ENCODE measurements around the gene GALNT7.

The GALNT7 gene

DNA sequence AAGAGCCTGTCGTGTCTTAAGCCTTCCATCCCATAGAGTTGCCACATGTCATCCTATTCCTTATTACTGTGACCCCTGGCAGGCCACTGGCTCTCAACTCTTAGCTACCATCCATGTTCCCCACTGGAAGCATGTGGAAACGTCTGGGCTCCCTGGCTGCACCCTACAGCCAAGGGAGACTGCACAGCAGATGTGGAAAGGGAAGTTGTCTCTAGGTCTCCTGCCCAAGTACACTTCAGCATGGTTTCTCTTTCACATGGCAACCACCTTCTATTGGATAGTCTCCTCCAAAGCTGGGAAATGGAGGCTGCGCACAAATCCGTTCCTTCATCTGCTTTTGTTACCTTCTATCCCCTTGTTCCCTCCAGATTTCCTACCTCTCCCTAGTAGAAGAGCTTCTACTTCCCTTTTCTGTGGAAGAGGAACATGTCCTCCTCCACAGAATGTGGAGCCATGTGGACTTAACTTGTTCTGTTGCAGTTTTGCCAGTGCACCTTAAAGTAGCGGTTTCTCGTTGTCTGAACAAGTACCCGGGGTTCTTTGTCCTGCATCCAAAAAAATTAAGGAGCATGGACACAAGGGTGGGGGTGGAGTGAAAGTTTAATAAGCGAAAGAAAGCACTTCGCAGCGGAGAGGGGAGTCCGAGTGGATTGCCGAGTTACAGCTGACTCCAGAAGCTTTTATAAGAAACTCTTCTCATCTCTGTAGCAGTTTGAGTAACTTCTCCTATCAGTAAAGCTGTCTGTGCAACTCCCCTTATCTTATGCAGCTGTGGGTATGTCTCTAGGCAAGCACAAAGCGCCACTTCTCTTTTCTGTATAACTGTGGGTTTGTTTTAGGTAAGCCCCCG lies 113.0 kb downstream of the GALNT7 start:
- H3K4me3 Mint-ChIP-seq: no peak overlapping the region
- peaks cover 41 to 42% of the 10 kb centered on the region in 2 donors for H3K36me3 Mint-ChIP-seq
- ATAC-seq (replicated peaks): no peak
- peaks cover 6 to 24% of the 10 kb centered on the region in 2 donors for H3K4me1 Mint-ChIP-seq
- peaks cover 15 to 16% of the 10 kb centered on the region in 2 donors for H3K9me3 Mint-ChIP-seq
- DNase-seq: no peak
- H3K27ac Mint-ChIP-seq: peak overlapping the region; percentile 27
- H3K27me3 Mint-ChIP-seq: no peaks in the 10 kb centered on the region

DNA sequence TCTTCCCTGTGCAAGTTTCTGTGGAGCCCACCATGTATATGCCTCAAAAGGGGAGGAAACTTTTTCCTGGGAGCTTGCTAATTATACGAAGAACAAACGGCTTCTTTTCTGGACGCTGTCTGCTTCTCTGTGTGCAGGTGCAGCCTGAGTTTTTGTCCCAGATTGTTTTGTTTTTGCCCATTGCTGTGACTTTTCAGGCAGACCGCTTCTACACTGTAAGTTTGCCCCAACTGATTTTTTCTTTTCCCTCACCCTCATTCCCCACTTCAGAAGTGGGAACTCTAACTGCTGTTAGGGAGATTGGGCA lies 113.6 kb downstream of the GALNT7 start:
- peaks cover 15 to 16% of the 10 kb centered on the region in 2 donors for H3K9me3 Mint-ChIP-seq
- H3K27me3 Mint-ChIP-seq: no peaks in the 10 kb centered on the region
- H3K4me3 Mint-ChIP-seq: no peak overlapping the region
- no peak for ATAC-seq (replicated peaks)
- peaks cover 41 to 42% of the 10 kb centered on the region in 2 donors for H3K36me3 Mint-ChIP-seq
- DNase-seq: no peak
- peaks cover 6 to 24% of the 10 kb centered on the region in 2 donors for H3K4me1 Mint-ChIP-seq
- H3K27ac Mint-ChIP-seq: no peak overlapping the region

DNA sequence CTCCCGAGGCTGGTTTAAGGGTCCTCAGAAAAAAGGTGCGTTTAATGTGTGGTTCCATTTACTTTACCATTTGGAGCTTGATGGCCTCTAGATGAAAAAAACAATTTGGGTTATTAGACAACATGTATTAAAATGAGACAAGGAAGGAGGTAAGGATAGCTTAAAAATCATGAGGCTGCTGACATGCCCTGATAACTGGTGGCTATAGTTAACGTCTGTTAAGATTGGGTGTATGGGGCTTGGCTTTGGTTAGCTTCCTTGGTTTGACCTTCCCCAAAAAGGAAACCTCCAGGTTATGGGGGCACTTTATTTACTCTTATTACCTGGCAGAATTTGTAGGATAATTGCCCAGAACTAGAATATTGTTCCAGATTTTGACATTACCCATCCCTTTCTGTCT lies 114.0 kb downstream of the GALNT7 start:
- no peaks in the 10 kb centered on the region for H3K27me3 Mint-ChIP-seq
- peaks cover 40% of the 10 kb centered on the region in 2 donors for H3K36me3 Mint-ChIP-seq
- H3K9me3 Mint-ChIP-seq: peaks cover 15 to 16% of the 10 kb centered on the region in 2 donors
- no peak overlapping the region for H3K27ac Mint-ChIP-seq
- no peak overlapping the region for H3K4me3 Mint-ChIP-seq
- ATAC-seq (replicated peaks) (no peak), DNase-seq (no peak)
- peaks cover 6 to 24% of the 10 kb centered on the region in 2 donors for H3K4me1 Mint-ChIP-seq

DNA sequence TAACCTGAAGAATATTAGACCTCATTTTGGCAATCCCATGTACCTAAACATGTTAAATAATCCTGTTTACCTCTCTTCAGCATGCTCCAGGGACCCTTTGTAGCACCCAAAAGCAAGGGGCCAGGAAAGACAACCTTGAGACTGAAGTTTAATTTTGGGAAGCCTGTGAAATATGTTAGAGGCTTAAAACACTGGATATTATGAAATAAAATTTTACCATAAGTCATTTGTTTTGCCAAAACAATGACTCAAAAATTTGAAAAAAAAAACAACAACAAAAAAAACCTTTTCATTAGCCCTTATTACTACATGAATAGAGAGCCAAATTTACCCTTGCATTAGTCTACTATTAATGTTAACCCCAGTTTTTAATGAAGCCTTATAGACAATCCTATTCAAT lies 115.9 kb downstream of the GALNT7 start:
- peaks cover 31 to 34% of the 10 kb centered on the region in 2 donors for H3K36me3 Mint-ChIP-seq
- DNase-seq: no peak
- H3K27me3 Mint-ChIP-seq: no peaks in the 10 kb centered on the region
- no peak for ATAC-seq (replicated peaks)
- peaks cover 10 to 13% of the 10 kb centered on the region in 2 donors for H3K9me3 Mint-ChIP-seq
- peaks cover 6 to 14% of the 10 kb centered on the region in 2 donors for H3K4me1 Mint-ChIP-seq
- H3K4me3 Mint-ChIP-seq: no peak overlapping the region
- H3K27ac Mint-ChIP-seq: no peak overlapping the region

DNA sequence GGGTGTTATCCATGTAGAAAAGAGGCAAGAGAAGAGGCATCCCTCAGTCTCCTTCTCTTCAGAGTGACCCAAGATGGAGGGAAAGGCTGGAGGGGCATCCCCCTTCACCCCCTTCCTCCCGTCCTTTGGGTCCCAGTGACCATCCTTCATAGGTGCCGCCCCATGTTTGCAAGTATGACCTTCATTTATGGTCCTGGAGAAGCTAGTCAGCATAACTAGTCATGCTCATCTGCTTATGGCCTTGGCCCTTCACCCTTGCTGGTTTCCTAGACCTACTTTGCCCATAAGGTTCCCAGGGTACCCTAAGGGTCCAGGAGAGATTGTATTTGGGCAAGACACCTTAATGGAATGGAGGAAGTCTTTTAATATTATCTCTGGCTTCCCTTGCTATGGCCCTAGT lies 118.9 kb downstream of the GALNT7 start:
- ATAC-seq (replicated peaks): no peak
- no peak for DNase-seq
- Mint-ChIP-seq H3K9me3 (peaks cover under 1 to 2% of the 10 kb centered on the region in 2 donors), H3K27ac (no peak overlapping the region), H3K4me3 (no peak overlapping the region), H3K27me3 (no peaks in the 10 kb centered on the region), H3K4me1 (peaks cover 0 to 6% of the 10 kb centered on the region in 2 donors), H3K36me3 (peaks cover 14 to 19% of the 10 kb centered on the region in 2 donors)

- ATAC-seq (replicated peaks) (peak; percentile 34 to 43), DNase-seq (peak; percentile 7)
- no peak overlapping the region for H3K4me3 Mint-ChIP-seq
- no peak overlapping the region for H3K27ac Mint-ChIP-seq
- peaks cover 0 to 6% of the 10 kb centered on the region in 2 donors for H3K4me1 Mint-ChIP-seq
- H3K9me3 Mint-ChIP-seq: no peaks in the 10 kb centered on the region
- no peaks in the 10 kb centered on the region for H3K27me3 Mint-ChIP-seq
- H3K36me3 Mint-ChIP-seq: peaks cover 12 to 17% of the 10 kb centered on the region in 2 donors
Observed at GRCh38 chr4:173288296-173288695, 119.7 kb downstream of the GALNT7 start.

DNA sequence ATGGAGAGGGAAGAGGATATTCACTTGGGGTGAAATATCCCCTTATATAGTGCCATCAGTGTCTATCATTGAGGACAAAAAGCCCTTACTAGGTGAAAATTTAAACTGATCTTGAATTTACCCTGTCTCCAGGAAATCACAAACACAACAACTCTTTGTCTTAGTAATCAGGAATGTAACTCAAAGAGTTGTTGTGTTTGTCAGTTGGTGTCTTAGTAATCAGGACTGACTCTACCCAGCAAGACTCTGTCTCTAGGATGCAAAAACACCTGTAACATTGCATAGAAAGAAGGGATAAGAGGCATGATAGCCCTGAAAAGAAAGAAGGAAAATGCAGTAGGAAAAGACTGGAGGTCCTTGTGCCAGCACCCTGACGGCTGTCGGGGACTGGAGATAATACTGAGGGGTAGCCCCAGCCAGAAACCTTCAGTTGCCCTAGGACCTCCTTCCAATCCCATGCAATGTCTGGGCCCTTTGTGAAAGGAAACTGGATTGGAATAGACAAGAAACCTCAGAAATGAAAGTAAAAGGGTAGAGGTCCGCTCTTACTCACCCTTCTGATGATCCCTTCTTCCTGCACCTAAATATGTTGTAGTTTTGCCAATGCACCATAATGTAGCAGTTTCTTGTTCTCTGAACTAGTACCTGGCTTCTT lies 120.2 kb downstream of the GALNT7 start:
- H3K27ac Mint-ChIP-seq: peak overlapping the region; percentile 37
- ATAC-seq (replicated peaks) (no peak), DNase-seq (no peak)
- H3K27me3 Mint-ChIP-seq: no peaks in the 10 kb centered on the region
- H3K4me3 Mint-ChIP-seq: no peak overlapping the region
- H3K9me3 Mint-ChIP-seq: no peaks in the 10 kb centered on the region
- peaks cover 0 to 6% of the 10 kb centered on the region in 2 donors for H3K4me1 Mint-ChIP-seq
- peaks cover 12 to 13% of the 10 kb centered on the region in 2 donors for H3K36me3 Mint-ChIP-seq

GRCh38 chr4:173289353-173289727 lies 120.7 kb downstream of the GALNT7 start:
- H3K9me3 Mint-ChIP-seq: no peaks in the 10 kb centered on the region
- H3K36me3 Mint-ChIP-seq: peaks cover 11 to 12% of the 10 kb centered on the region in 2 donors
- no peaks in the 10 kb centered on the region for H3K27me3 Mint-ChIP-seq
- no peak overlapping the region for H3K27ac Mint-ChIP-seq
- no peak for DNase-seq
- no peak for ATAC-seq (replicated peaks)
- peaks cover 0 to 6% of the 10 kb centered on the region in 2 donors for H3K4me1 Mint-ChIP-seq
- no peak overlapping the region for H3K4me3 Mint-ChIP-seq

- peaks cover 0 to under 1% of the 10 kb centered on the region in 2 donors for H3K36me3 Mint-ChIP-seq
- peaks cover 0 to 6% of the 10 kb centered on the region in 2 donors for H3K4me1 Mint-ChIP-seq
- no peak overlapping the region for H3K27ac Mint-ChIP-seq
- no peak for DNase-seq
- no peak for ATAC-seq (replicated peaks)
- H3K4me3 Mint-ChIP-seq: no peak overlapping the region
- H3K27me3 Mint-ChIP-seq: no peaks in the 10 kb centered on the region
- H3K9me3 Mint-ChIP-seq: no peaks in the 10 kb centered on the region
Observed at GRCh38 chr4:173291899-173292298, 123.3 kb downstream of the GALNT7 start.

- Mint-ChIP-seq H3K27me3 (no peaks in the 10 kb centered on the region), H3K36me3 (peaks cover 0 to 10% of the 10 kb centered on the region in 2 donors), H3K4me1 (peaks cover 0 to 6% of the 10 kb centered on the region in 2 donors), H3K27ac (no peak overlapping the region), H3K4me3 (no peak overlapping the region), H3K9me3 (no peaks in the 10 kb centered on the region)
- DNase-seq (no peak), ATAC-seq (replicated peaks) (no peak)
Observed at GRCh38 chr4:173293663-173294062, 125.1 kb downstream of the GALNT7 start.

GRCh38 chr4:173294444-173294843 lies 125.8 kb downstream of the GALNT7 start:
- Mint-ChIP-seq H3K36me3 (peaks cover 0 to 10% of the 10 kb centered on the region in 2 donors), H3K27me3 (no peaks in the 10 kb centered on the region), H3K27ac (no peak overlapping the region), H3K9me3 (no peaks in the 10 kb centered on the region), H3K4me3 (no peak overlapping the region), H3K4me1 (peaks cover 0 to 4% of the 10 kb centered on the region in 2 donors)
- DNase-seq: no peak
- ATAC-seq (replicated peaks): no peak

- H3K27me3 Mint-ChIP-seq: no peaks in the 10 kb centered on the region
- peaks cover 0 to 9% of the 10 kb centered on the region in 2 donors for H3K4me1 Mint-ChIP-seq
- ATAC-seq (replicated peaks) (peak; percentile 48 to 57), DNase-seq (no peak)
- H3K4me3 Mint-ChIP-seq: no peak overlapping the region
- H3K27ac Mint-ChIP-seq: peak overlapping the region; percentile 37
- H3K36me3 Mint-ChIP-seq: peaks cover 18 to 35% of the 10 kb centered on the region in 2 donors
- no peaks in the 10 kb centered on the region for H3K9me3 Mint-ChIP-seq
Observed at GRCh38 chr4:173301518-173302201, 133.0 kb downstream of the GALNT7 start.

GRCh38 chr4:173307778-173308177 lies 139.2 kb downstream of the GALNT7 start:
- Mint-ChIP-seq H3K4me1 (no peaks in the 10 kb centered on the region), H3K36me3 (peaks cover 24 to 39% of the 10 kb centered on the region in 2 donors), H3K9me3 (no peaks in the 10 kb centered on the region), H3K4me3 (no peak overlapping the region), H3K27me3 (no peaks in the 10 kb centered on the region), H3K27ac (no peak overlapping the region)
- DNase-seq: no peak
- ATAC-seq (replicated peaks): no peak

GRCh38 chr4:173311368-173311767 lies 142.8 kb downstream of the GALNT7 start:
- no peak overlapping the region for H3K27ac Mint-ChIP-seq
- no peaks in the 10 kb centered on the region for H3K9me3 Mint-ChIP-seq

More at GRCh38 chr4:173311368-173311767, 142.8 kb downstream of the GALNT7 start:
- ATAC-seq (replicated peaks) (no peak), DNase-seq (no peak)
- H3K4me1 Mint-ChIP-seq: no peaks in the 10 kb centered on the region
- peaks cover 8 to 21% of the 10 kb centered on the region in 2 donors for H3K36me3 Mint-ChIP-seq
- H3K4me3 Mint-ChIP-seq: no peak overlapping the region
- no peaks in the 10 kb centered on the region for H3K27me3 Mint-ChIP-seq

Measured in stimulated activated naive B cell treated with anti-CD40 and anti-IgM and Interleukin-4, amounts not matched to agents 10 μg/mL and 1 μg/mL and 100 μg/mL, for 72 hours (primary cell).